Measurements from ENCODE around the gene BBS9. TPM values are rescaled to one million over a fixed set of nuclear protein-coding genes. Genes with fewer than 3 reads are reported as not detected.

The BBS9 gene
- total and polyA plus RNA-seq, 2 experiments from 2014 or later = 27.2 to 66.1 TPM

- TF ChIP-seq, protein P1, sequence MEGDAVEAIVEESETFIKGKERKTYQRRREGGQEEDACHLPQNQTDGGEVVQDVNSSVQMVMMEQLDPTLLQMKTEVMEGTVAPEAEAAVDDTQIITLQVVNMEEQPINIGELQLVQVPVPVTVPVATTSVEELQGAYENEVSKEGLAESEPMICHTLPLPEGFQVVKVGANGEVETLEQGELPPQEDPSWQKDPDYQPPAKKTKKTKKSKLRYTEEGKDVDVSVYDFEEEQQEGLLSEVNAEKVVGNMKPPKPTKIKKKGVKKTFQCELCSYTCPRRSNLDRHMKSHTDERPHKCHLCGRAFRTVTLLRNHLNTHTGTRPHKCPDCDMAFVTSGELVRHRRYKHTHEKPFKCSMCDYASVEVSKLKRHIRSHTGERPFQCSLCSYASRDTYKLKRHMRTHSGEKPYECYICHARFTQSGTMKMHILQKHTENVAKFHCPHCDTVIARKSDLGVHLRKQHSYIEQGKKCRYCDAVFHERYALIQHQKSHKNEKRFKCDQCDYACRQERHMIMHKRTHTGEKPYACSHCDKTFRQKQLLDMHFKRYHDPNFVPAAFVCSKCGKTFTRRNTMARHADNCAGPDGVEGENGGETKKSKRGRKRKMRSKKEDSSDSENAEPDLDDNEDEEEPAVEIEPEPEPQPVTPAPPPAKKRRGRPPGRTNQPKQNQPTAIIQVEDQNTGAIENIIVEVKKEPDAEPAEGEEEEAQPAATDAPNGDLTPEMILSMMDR (conservative IDR thresholded peaks at IDR 0.05; ENCODE audit: low read depth in 2 of 2) = no peak
- TF ChIP-seq REST (IDR thresholded peaks at IDR 0.05; ENCODE audit: unreplicated experiment) (no peak), ZNF114 (CRISPR knock-in tag; IDR thresholded peaks at IDR 0.05) (no peak), ZNF331 (CRISPR knock-in tag; IDR thresholded peaks at IDR 0.05; ENCODE audit: low read depth) (no peak), EZH2phosphoT487 (IDR thresholded peaks at IDR 0.05; ENCODE audit: unreplicated experiment) (no peak)
- TF ChIP-seq, protein P2, sequence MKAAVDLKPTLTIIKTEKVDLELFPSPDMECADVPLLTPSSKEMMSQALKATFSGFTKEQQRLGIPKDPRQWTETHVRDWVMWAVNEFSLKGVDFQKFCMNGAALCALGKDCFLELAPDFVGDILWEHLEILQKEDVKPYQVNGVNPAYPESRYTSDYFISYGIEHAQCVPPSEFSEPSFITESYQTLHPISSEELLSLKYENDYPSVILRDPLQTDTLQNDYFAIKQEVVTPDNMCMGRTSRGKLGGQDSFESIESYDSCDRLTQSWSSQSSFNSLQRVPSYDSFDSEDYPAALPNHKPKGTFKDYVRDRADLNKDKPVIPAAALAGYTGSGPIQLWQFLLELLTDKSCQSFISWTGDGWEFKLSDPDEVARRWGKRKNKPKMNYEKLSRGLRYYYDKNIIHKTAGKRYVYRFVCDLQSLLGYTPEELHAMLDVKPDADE (IDR thresholded peaks at IDR 0.05) = no peak
- peaks cover 3% of the 10 kb centered on the region for H3K27me3 Mint-ChIP-seq (ENCODE audit: insufficient read depth, low read depth, poor library complexity)
Observed at GRCh38 chr7:33220231-33220630, 90.9 kb downstream of the BBS9 start.

GRCh38 chr7:33221390-33221789 is 92.0 kb downstream of the BBS9 start:
- H3K27ac Mint-ChIP-seq = no peak overlapping the region
- ATAC-seq = no peak
- TF ChIP-seq JUNB (IDR thresholded peaks at IDR 0.05; ENCODE audit: unreplicated experiment) (no peak), POLR2AphosphoS5 (IDR thresholded peaks at IDR 0.05; ENCODE audit: low read depth) (no peak)
- TF ChIP-seq, protein P3, sequence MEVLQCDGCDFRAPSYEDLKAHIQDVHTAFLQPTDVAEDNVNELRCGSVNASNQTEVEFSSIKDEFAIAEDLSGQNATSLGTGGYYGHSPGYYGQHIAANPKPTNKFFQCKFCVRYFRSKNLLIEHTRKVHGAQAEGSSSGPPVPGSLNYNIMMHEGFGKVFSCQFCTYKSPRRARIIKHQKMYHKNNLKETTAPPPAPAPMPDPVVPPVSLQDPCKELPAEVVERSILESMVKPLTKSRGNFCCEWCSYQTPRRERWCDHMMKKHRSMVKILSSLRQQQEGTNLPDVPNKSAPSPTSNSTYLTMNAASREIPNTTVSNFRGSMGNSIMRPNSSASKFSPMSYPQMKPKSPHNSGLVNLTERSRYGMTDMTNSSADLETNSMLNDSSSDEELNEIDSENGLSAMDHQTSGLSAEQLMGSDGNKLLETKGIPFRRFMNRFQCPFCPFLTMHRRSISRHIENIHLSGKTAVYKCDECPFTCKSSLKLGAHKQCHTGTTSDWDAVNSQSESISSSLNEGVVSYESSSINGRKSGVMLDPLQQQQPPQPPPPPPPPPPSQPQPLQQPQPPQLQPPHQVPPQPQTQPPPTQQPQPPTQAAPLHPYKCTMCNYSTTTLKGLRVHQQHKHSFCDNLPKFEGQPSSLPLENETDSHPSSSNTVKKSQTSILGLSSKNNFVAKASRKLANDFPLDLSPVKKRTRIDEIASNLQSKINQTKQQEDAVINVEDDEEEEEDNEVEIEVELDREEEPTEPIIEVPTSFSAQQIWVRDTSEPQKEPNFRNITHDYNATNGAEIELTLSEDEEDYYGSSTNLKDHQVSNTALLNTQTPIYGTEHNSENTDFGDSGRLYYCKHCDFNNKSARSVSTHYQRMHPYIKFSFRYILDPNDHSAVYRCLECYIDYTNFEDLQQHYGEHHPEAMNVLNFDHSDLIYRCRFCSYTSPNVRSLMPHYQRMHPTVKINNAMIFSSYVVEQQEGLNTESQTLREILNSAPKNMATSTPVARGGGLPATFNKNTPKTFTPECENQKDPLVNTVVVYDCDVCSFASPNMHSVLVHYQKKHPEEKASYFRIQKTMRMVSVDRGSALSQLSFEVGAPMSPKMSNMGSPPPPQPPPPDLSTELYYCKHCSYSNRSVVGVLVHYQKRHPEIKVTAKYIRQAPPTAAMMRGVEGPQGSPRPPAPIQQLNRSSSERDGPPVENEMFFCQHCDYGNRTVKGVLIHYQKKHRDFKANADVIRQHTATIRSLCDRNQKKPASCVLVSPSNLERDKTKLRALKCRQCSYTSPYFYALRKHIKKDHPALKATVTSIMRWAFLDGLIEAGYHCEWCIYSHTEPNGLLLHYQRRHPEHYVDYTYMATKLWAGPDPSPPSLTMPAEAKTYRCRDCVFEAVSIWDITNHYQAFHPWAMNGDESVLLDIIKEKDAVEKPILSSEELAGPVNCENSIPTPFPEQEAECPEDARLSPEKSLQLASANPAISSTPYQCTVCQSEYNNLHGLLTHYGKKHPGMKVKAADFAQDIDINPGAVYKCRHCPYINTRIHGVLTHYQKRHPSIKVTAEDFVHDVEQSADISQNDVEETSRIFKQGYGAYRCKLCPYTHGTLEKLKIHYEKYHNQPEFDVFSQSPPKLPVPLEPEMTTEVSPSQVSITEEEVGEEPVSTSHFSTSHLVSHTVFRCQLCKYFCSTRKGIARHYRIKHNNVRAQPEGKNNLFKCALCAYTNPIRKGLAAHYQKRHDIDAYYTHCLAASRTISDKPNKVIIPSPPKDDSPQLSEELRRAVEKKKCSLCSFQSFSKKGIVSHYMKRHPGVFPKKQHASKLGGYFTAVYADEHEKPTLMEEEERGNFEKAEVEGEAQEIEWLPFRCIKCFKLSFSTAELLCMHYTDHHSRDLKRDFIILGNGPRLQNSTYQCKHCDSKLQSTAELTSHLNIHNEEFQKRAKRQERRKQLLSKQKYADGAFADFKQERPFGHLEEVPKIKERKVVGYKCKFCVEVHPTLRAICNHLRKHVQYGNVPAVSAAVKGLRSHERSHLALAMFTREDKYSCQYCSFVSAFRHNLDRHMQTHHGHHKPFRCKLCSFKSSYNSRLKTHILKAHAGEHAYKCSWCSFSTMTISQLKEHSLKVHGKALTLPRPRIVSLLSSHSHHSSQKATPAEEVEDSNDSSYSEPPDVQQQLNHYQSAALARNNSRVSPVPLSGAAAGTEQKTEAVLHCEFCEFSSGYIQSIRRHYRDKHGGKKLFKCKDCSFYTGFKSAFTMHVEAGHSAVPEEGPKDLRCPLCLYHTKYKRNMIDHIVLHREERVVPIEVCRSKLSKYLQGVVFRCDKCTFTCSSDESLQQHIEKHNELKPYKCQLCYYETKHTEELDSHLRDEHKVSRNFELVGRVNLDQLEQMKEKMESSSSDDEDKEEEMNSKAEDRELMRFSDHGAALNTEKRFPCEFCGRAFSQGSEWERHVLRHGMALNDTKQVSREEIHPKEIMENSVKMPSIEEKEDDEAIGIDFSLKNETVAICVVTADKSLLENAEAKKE (CRISPR knock-in tag; IDR thresholded peaks at IDR 0.05) = no peak

More at GRCh38 chr7:33220231-33220630, 90.9 kb downstream of the BBS9 start:
- Histone ChIP-seq H3K4me3 (no peak overlapping the region), H3K4me1 (ENCODE audit: insufficient read depth) (peaks cover 14% of the 10 kb centered on the region), H3K27ac (ENCODE audit: low read depth) (no peak overlapping the region), H3K36me3 (ENCODE audit: insufficient read depth) (no peaks in the 10 kb centered on the region), H3F3A (replicated peaks; ENCODE audit: low read depth) (no peaks in the 10 kb centered on the region), H3K79me2 (replicated peaks; ENCODE audit: insufficient read depth) (no peaks in the 10 kb centered on the region), H4K20me1 (replicated peaks; ENCODE audit: insufficient read depth) (no peaks in the 10 kb centered on the region), H2AFZ (no peak overlapping the region), H3K9me2 (ENCODE audit: insufficient read depth) (no peaks in the 10 kb centered on the region), H3K4me2 (no peak overlapping the region), H3K27me3 (ENCODE audit: insufficient read depth) (no peaks in the 10 kb centered on the region)
- ATAC-seq (no peak), DNase-seq (ENCODE audit: low spot score) (no peak)
- H3K4me3 Mint-ChIP-seq = no peak overlapping the region
- H3K9me3 Mint-ChIP-seq = peaks cover 17% of the 10 kb centered on the region
- H3K4me1 Mint-ChIP-seq = no peaks in the 10 kb centered on the region
- H3K36me3 Mint-ChIP-seq (ENCODE audit: low read depth) = peaks cover 13% of the 10 kb centered on the region
- H3K27ac Mint-ChIP-seq = no peak overlapping the region

More at GRCh38 chr7:33221390-33221789, 92.0 kb downstream of the BBS9 start:
- Histone ChIP-seq H3K9me2 (ENCODE audit: insufficient read depth) (no peaks in the 10 kb centered on the region), H3K27me3 (ENCODE audit: insufficient read depth) (no peaks in the 10 kb centered on the region), H3K4me2 (no peak overlapping the region), H3F3A (replicated peaks; ENCODE audit: low read depth) (no peaks in the 10 kb centered on the region), H3K27ac (ENCODE audit: low read depth) (no peak overlapping the region), H3K79me2 (replicated peaks; ENCODE audit: insufficient read depth) (no peaks in the 10 kb centered on the region), H3K4me3 (no peak overlapping the region), H4K20me1 (replicated peaks; ENCODE audit: insufficient read depth) (no peaks in the 10 kb centered on the region), H2AFZ (no peak overlapping the region), H3K36me3 (ENCODE audit: insufficient read depth) (no peaks in the 10 kb centered on the region), H3K4me1 (ENCODE audit: insufficient read depth) (peaks cover 4% of the 10 kb centered on the region)
- Mint-ChIP-seq H3K9me3 (peaks cover 17% of the 10 kb centered on the region), H3K4me3 (no peak overlapping the region), H3K27me3 (ENCODE audit: insufficient read depth, low read depth, poor library complexity) (peaks cover 3% of the 10 kb centered on the region), H3K4me1 (no peaks in the 10 kb centered on the region), H3K36me3 (ENCODE audit: low read depth) (peaks cover 13% of the 10 kb centered on the region)
- DNase-seq (ENCODE audit: low spot score) = no peak

Data from GM23338 (cell line).